Measurements from ENCODE around the gene ALKBH5.

DNA sequence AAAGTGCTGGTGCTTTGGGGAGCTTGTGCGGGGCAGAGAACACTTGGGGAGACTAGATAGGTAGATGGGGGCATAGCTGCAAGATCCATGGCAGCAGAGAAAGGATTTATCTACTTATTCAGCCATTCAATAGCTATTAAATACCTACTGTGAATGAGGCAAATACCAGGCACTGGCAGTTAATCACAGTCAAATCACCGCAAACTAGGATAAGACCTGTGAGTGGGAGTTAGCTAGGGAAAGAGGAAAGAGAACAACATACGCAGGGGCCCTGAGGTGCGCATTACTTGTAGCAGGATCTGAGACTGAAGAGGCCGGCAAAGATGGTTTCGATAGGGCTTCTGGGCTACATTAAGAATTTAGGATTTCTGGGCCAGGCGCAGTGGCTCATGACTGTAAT is 3.8 kb upstream of the ALKBH5 start:
- TF ChIP-seq, protein P1, sequence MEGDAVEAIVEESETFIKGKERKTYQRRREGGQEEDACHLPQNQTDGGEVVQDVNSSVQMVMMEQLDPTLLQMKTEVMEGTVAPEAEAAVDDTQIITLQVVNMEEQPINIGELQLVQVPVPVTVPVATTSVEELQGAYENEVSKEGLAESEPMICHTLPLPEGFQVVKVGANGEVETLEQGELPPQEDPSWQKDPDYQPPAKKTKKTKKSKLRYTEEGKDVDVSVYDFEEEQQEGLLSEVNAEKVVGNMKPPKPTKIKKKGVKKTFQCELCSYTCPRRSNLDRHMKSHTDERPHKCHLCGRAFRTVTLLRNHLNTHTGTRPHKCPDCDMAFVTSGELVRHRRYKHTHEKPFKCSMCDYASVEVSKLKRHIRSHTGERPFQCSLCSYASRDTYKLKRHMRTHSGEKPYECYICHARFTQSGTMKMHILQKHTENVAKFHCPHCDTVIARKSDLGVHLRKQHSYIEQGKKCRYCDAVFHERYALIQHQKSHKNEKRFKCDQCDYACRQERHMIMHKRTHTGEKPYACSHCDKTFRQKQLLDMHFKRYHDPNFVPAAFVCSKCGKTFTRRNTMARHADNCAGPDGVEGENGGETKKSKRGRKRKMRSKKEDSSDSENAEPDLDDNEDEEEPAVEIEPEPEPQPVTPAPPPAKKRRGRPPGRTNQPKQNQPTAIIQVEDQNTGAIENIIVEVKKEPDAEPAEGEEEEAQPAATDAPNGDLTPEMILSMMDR (IDR thresholded peaks at IDR 0.05; ENCODE audit: low read length): no peak
- TF ChIP-seq EZH2 (IDR thresholded peaks at IDR 0.05; ENCODE audit: borderline replicate concordance, low read length): no peak

Data from OCI-LY1 (cell line).